ENCODE data around the gene ZNF23. TPM values are rescaled to one million over a fixed set of nuclear protein-coding genes. Genes with fewer than 3 reads are reported as not detected.

Gene ZNF23
- total RNA-seq, 1 donor from 2014 or later = 0.43 TPM

DNA sequence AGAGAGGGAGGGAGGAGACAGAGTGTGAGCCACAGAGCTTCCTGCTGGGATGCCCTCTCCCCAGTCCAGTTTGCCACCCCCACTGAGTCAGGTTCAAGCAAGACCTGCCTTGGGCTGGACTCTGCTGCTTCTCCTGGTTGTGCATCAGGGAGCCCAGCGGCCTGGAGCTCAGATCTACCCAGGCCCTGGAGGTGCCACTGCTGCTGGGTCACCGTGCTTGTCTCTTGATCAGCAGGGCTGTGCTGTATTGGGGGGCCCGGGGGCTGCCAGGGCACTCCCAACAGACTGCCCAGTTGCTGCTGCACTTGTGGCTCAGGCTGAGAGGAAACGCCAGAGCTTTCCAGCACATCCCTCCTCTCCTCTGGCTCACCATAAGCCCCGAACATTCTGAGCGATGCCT is 29.1 kb downstream of the ZNF23 start:
- DNase-seq (ENCODE audit: low spot score in 2 of 2) = no peak
- Histone ChIP-seq H3K27me3 (no peaks in the 10 kb centered on the region), H3K36me3 (no peaks in the 10 kb centered on the region), H3K27ac (no peak overlapping the region), H3K9me3 (no peaks in the 10 kb centered on the region), H3K4me3 (no peak overlapping the region), H3K4me1 (no peaks in the 10 kb centered on the region)
- TF ChIP-seq, protein P1, sequence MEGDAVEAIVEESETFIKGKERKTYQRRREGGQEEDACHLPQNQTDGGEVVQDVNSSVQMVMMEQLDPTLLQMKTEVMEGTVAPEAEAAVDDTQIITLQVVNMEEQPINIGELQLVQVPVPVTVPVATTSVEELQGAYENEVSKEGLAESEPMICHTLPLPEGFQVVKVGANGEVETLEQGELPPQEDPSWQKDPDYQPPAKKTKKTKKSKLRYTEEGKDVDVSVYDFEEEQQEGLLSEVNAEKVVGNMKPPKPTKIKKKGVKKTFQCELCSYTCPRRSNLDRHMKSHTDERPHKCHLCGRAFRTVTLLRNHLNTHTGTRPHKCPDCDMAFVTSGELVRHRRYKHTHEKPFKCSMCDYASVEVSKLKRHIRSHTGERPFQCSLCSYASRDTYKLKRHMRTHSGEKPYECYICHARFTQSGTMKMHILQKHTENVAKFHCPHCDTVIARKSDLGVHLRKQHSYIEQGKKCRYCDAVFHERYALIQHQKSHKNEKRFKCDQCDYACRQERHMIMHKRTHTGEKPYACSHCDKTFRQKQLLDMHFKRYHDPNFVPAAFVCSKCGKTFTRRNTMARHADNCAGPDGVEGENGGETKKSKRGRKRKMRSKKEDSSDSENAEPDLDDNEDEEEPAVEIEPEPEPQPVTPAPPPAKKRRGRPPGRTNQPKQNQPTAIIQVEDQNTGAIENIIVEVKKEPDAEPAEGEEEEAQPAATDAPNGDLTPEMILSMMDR (IDR thresholded peaks at IDR 0.05) = no peak
- intact Hi-C loops (cut with DNase I) = no loop called here

DNA sequence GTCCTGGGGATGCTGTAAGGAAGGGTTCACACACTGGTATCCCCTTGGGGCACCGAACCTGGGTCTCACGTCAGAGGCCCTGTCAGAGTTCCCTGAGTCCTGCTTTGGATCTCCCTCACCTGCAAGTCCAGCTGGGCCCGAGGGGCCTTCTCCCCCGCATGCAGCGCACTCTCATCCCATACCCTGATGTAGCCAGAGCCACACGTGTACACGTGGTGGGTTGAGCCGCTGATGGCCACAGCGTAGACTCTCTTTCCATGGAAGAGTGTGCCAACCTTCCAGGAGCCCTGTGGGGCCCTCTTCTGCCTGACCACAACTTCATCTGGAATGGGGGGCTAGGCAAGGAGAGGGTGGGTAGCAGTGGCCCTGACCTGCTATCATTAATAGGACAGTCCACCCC is 30.1 kb downstream of the ZNF23 start:
- DNase-seq (ENCODE audit: low spot score in 2 of 2) = no peak
- Histone ChIP-seq H3K9me3 (no peaks in the 10 kb centered on the region), H3K4me3 (no peak overlapping the region), H3K27ac (no peak overlapping the region), H3K27me3 (no peaks in the 10 kb centered on the region), H3K4me1 (no peaks in the 10 kb centered on the region), H3K36me3 (no peaks in the 10 kb centered on the region)
- intact Hi-C loops (cut with DNase I) = no loop called here
- TF ChIP-seq, protein P1 (IDR thresholded peaks at IDR 0.05) = no peak

DNA sequence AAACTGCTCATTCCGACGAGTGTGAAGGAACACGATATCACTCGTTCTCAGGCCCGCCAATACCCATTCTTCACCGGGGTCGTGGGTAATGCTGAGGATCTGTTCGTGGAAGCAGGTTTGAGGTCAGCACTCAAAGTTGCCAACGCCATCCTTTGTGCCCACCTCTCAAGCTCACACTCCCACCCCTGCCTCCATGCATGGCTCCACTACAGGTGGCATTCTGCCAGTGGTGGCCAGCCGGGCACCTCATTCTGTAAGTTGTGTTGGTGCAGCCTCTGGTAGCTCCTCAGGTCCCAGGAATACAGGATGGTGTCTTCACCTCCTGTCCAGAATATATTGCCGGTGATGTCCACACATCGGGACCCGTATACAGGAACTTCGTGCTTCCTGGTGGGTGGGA is 30.9 kb downstream of the ZNF23 start:
- Histone ChIP-seq H3K4me3 (no peak overlapping the region), H3K36me3 (no peaks in the 10 kb centered on the region), H3K27ac (no peak overlapping the region), H3K4me1 (no peaks in the 10 kb centered on the region), H3K9me3 (no peaks in the 10 kb centered on the region), H3K27me3 (no peaks in the 10 kb centered on the region)
- TF ChIP-seq, protein P1 (IDR thresholded peaks at IDR 0.05) = no peak
- DNase-seq (ENCODE audit: low spot score in 2 of 2) = no peak
- intact Hi-C loops (cut with DNase I) = no loop called here

DNA sequence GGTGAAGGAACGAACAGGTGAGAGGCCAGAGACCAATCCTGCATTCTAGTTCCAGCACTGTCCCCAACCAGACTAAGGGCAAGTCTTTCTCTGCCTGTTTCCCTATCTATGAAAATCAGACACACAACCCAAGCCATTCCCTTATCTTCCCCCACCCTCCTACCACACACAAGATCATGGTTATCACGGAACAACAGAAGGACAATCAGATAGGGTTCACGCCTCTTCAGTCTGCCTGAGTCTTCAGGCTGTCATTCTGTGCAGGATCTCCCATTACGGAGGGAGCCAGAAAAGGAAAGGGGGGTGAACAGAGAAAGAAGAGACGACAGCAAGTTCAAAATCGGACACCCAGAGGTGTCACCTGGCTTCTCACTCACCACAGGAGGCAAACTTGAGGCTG is 31.3 kb downstream of the ZNF23 start:
- Histone ChIP-seq H3K4me3 (no peak overlapping the region), H3K36me3 (no peaks in the 10 kb centered on the region), H3K27me3 (no peaks in the 10 kb centered on the region), H3K27ac (no peak overlapping the region), H3K9me3 (no peaks in the 10 kb centered on the region), H3K4me1 (no peaks in the 10 kb centered on the region)
- TF ChIP-seq, protein P1 (IDR thresholded peaks at IDR 0.05) = no peak
- intact Hi-C loops (cut with DNase I) = no loop called here
- no peak for DNase-seq (ENCODE audit: low spot score in 2 of 2)

DNA sequence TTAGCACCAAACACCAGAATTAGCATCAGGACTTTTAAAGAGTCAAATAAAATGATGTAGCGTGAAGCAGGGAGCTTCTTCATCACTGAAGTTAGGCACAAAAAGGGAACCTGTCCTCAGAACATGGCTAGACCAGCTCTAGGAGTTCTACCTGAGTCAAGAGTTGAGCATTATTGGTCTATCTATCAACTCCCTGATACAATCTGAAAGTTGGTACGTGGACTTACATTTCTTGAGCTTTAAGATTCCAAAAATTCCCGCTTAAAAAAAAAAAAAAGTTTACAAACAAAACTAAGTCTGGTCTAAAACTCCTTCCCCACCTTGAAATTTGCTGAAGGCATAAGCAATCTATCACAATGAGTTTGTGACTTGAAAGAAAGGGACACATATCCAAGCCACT is 32.5 kb downstream of the ZNF23 start:
- H3K36me3 ChIP-seq = no peaks in the 10 kb centered on the region
- TF ChIP-seq, protein P1 (IDR thresholded peaks at IDR 0.05) = no peak
- H3K27ac ChIP-seq = no peak overlapping the region
- no peaks in the 10 kb centered on the region for H3K27me3 ChIP-seq
- DNase-seq (ENCODE audit: low spot score in 2 of 2) = no peak
- no peak overlapping the region for H3K4me3 ChIP-seq
- intact Hi-C loops (cut with DNase I) = no loop called here
- H3K9me3 ChIP-seq = no peaks in the 10 kb centered on the region
- no peaks in the 10 kb centered on the region for H3K4me1 ChIP-seq

DNA sequence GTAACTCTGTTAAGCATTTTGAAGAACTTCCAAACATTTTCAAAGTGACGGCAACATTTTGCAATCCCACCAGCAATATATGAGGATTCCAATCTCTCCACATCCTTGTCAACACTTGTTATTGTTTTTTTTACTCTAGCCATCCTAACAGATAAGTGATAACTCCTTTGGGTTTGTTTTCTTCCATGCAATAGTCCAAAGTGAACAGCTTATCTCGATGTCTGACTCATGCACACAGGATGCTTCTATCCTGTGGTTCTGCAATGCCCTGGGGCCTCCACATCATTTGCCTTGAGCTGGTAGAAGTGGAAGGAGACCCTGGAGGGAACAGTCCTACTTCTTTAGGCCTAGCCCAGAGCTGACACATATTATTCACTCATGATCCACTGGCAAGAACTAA is 33.2 kb downstream of the ZNF23 start:
- Histone ChIP-seq H3K9me3 (no peaks in the 10 kb centered on the region), H3K27me3 (no peaks in the 10 kb centered on the region), H3K27ac (no peak overlapping the region), H3K4me1 (no peaks in the 10 kb centered on the region), H3K4me3 (no peak overlapping the region), H3K36me3 (no peaks in the 10 kb centered on the region)
- intact Hi-C loops (cut with DNase I) = no loop called here
- no peak for DNase-seq (ENCODE audit: low spot score in 2 of 2)
- TF ChIP-seq, protein P1 (IDR thresholded peaks at IDR 0.05) = no peak
